ENCODE data around the gene GSK3A. TPM values are rescaled to one million over a fixed set of nuclear protein-coding genes. Genes with fewer than 3 reads are reported as not detected.
A peak's percentile ranks its signal among the peaks of the same experiment; 100 is the strongest.

GSK3A gene
- total RNA-seq, 2 experiments from 2014 or later: 30.5 to 31.7 TPM

DNA sequence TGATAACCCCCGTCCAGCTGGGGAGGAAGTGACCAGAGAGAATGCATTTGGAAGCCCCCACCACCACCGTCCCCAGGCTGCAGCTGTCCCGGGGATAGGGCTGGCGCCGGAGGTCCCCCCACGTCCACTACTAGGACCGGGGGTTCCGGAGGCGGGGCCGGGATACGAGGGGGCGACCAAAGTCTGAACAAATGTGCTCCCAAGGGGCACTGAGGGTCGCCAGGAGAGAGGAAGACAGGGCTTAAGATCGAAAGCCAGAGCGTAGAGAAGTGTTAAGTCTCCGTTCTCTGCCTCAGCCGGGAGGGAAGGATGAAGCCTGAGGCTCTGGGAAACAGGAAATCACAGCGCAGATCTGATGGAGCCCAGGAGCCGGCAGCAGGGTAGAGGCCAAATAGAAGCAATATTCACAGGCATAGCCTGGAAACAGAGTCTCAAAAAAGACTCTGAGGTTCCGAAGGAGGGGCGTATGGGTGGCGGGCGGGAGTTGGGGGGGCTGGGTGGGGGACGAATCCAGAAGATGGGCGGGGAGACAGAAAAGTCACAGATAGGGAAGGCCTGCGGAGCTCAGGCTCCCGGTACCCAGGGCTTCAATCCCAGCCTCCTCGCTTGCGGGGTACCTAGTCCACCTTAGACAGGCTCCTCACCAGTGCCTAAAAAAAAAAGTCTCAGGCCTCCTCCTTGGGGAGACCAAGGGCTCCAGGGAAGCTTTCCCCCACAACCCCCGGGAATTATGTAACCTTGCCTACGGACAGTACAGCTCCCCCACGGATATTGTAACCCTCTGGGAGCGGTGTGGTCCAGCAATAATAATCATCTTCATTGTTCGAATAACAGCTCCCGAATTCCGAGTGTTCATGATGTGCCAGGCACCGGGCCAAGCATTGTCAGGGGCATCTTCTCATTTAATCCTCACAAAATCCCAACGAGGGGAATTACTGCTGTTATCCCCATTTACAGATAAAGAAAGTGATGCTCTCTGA is 13.7 kb upstream of the GSK3A start:
- Mint-ChIP-seq H3K27ac (no peak overlapping the region), H3K36me3 (ENCODE audit: low read depth) (peaks cover 17% of the 10 kb centered on the region), H3K4me3 (peak overlapping the region; percentile 95), H3K9me3 (no peaks in the 10 kb centered on the region), H3K4me1 (ENCODE audit: low read depth) (peaks cover 20% of the 10 kb centered on the region), H3K27me3 (peaks cover 5% of the 10 kb centered on the region)
- ChIA-PET CTCF (interaction anchor here (0.8 to 1.5 kb wide), 4 partner anchors 11 to 183 kb away, joined by 3 to 4 read pairs (median 4); no protein-coding TSS in a partner anchor), POLR2A (interaction anchor here (1.0 to 2.1 kb wide), 8 partner anchors 11 to 125 kb away, joined by 3 to 11 read pairs (median 4); no protein-coding TSS in a partner anchor)
- TF ChIP-seq, protein P1, sequence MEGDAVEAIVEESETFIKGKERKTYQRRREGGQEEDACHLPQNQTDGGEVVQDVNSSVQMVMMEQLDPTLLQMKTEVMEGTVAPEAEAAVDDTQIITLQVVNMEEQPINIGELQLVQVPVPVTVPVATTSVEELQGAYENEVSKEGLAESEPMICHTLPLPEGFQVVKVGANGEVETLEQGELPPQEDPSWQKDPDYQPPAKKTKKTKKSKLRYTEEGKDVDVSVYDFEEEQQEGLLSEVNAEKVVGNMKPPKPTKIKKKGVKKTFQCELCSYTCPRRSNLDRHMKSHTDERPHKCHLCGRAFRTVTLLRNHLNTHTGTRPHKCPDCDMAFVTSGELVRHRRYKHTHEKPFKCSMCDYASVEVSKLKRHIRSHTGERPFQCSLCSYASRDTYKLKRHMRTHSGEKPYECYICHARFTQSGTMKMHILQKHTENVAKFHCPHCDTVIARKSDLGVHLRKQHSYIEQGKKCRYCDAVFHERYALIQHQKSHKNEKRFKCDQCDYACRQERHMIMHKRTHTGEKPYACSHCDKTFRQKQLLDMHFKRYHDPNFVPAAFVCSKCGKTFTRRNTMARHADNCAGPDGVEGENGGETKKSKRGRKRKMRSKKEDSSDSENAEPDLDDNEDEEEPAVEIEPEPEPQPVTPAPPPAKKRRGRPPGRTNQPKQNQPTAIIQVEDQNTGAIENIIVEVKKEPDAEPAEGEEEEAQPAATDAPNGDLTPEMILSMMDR (IDR thresholded peaks at IDR 0.05): no peak
- DNase-seq: no peak
- no peak for ATAC-seq
- intact Hi-C loops (cut with micrococcal nuclease): loop anchor here (2.0 kb wide), 1 partner anchor 13 kb away; the partner anchor contains the start of gene CIC

DNA sequence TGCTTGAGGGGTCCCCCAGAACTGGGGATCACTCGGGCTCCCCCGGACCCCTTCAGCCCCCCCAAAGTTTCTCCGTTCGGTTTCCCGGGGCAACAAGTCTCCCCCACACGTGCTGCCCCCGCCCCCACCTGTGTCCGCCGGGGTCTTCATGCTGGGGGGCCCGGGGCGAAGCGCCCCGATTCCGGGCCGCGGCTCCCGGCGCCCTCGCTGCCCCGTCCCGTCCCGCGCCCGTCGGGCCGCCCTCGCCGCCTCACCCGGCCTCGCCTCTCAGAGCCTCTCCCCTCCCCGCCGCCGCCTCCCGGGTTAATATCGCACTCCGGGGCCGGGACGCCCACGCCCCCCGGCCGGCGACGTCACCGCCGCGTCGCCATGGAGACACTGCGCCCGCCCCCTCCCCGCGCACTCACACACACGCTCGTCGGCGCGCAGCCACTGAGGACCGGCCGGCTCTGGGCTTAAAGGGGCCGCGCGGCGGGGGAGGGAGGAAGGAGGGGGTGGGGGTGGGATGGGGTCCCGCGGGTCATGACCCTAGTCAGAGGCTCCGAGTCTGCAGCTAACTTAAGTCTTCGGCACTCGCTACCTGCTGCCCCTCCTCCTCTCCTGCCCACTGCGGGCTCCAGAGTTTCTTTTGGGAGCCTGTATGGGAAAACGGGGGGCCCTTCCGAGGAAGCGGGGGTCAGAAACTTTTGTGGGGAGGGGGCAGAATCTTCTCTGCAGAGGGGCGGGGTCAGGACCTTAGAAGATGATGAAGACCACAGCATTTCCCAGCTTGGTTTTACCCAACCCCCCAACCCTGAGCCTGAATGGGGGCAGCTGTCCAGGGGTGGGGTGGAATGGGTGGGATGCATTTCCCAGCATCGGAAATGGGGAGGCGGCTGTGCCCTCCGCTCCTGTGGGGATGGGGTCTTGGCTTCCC is 12.7 kb upstream of the GSK3A start, which contains the start of gene ERF:
ERF (minus strand) TSS at position 279 of the 916 bp plus-strand sequence; CDS start at position 150, 129 bp downstream.
- DNase-seq (peak; percentile 95), ATAC-seq (peak; percentile 76)
- no peaks in the 10 kb centered on the region for H3K9me3 Mint-ChIP-seq
- peak within 1 kb of the TSS; percentile 81 for H3K27ac Mint-ChIP-seq
- ChIA-PET POLR2A (interaction anchor here (1.0 to 2.1 kb wide), 7 partner anchors 10 to 124 kb away, joined by 3 to 11 read pairs (median 3); no protein-coding TSS in a partner anchor), CTCF (interaction anchor here (0.8 to 1.5 kb wide), 4 partner anchors 12 to 184 kb away, joined by 3 to 4 read pairs (median 4); no protein-coding TSS in a partner anchor)
- peaks cover 27% of the 10 kb centered on the region for H3K4me1 Mint-ChIP-seq (ENCODE audit: low read depth)
- intact Hi-C loops (cut with micrococcal nuclease): loop anchor here (2.0 kb wide), 1 partner anchor 14 kb away; the partner anchor contains the start of gene CIC
- H3K36me3 Mint-ChIP-seq (ENCODE audit: low read depth): peaks cover 18% of the 10 kb centered on the region
- peaks cover 5% of the 10 kb centered on the region for H3K27me3 Mint-ChIP-seq
- TF ChIP-seq, protein P1 (IDR thresholded peaks at IDR 0.05): no peak
- H3K4me3 Mint-ChIP-seq: peak within 1 kb of the TSS; percentile 95

DNA sequence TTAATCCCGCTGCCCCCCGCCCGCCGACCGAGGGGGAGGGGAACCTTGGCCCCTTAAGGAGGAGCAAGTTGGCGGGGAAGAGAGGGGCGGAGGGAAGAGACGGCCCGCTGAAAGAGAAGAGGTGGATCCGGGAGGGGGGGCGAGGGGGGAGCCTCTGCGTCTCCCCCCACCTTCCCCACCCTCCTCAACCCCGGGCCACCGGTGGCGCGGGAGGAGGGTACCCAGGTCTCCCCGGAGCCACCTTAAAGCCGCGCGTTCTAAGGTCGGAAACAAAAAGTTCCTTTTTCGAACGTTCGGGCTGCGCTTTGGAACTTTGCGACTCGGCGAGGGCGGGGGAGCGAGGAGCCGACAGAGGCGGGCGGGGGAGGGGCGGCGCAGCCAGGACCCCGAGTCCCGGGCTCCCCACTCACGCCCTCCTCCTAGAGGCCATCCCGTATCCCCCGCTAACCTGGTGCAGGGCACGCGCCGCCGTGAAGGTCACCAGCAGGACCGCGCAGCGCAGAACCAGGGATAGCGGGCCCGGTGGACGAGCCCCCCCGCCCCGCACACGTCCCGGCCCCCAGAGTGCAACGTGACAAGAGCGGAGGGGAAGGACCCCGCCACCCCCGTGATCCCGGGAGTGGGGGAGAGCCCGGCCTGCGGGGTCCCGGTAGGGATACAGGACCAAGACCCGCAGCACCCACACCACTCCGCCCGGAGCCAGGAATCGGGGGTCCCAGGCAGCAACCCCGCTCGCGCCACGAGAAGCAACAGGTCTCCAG is 11.9 kb upstream of the GSK3A start:
- ChIA-PET CTCF (no interaction called here), POLR2A (no interaction called here)
- H3K4me3 Mint-ChIP-seq: peak overlapping the region; percentile 95

More for the DNA sequence above, 11.9 kb upstream of the GSK3A start:
- Mint-ChIP-seq H3K27ac (peak overlapping the region; percentile 81), H3K27me3 (peaks cover 5% of the 10 kb centered on the region), H3K4me1 (ENCODE audit: low read depth) (peaks cover 27% of the 10 kb centered on the region), H3K9me3 (no peaks in the 10 kb centered on the region), H3K36me3 (ENCODE audit: low read depth) (peaks cover 24% of the 10 kb centered on the region)
- TF ChIP-seq, protein P1 (IDR thresholded peaks at IDR 0.05): no peak
- intact Hi-C loops (cut with micrococcal nuclease): loop anchor here (2.0 kb wide), 1 partner anchor 15 kb away; the partner anchor contains the start of gene CIC
- peak; percentile 28 for ATAC-seq
- peak; percentile 85 for DNase-seq
